ENCODE data around the gene TXNIP.

DNA sequence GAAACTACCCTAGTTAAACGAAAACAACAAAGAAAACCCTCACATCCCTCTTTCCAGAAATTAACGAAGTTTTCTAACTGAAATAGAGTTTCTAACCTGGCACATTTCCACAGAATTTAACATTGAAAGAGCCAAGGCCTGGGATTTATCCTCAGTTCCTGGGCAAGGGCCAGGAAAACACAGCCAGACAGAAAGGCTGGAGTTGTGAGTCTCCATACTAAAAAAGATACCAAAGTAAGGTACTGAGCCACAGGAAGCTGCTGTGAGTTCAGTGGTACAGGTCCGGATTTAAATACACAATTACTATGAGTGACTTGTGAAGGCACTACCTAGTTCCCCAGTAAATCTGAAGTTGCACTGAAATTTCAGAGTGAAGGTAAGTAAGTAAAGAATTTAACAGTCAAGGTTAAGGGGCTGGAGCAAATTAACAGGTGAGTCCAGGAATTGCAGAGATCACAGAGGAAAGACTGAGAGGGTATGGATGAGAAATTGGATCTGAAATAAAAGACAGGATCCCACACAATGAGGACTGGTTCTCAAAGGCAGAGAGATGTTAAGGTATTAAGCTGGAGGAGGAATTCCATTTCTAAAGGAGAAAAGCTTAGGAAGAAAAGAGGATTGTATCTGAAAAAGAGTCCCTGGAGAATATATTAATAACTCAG is 39.5 kb downstream of the TXNIP start:
- TF ChIP-seq, protein P1, sequence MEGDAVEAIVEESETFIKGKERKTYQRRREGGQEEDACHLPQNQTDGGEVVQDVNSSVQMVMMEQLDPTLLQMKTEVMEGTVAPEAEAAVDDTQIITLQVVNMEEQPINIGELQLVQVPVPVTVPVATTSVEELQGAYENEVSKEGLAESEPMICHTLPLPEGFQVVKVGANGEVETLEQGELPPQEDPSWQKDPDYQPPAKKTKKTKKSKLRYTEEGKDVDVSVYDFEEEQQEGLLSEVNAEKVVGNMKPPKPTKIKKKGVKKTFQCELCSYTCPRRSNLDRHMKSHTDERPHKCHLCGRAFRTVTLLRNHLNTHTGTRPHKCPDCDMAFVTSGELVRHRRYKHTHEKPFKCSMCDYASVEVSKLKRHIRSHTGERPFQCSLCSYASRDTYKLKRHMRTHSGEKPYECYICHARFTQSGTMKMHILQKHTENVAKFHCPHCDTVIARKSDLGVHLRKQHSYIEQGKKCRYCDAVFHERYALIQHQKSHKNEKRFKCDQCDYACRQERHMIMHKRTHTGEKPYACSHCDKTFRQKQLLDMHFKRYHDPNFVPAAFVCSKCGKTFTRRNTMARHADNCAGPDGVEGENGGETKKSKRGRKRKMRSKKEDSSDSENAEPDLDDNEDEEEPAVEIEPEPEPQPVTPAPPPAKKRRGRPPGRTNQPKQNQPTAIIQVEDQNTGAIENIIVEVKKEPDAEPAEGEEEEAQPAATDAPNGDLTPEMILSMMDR (IDR thresholded peaks at IDR 0.05): no peak
- no peak for TF ChIP-seq POLR2A (IDR thresholded peaks at IDR 0.05)

Measured in breast epithelium (tissue), 3 donors.